Measurements from ENCODE around the gene MTARC2. TPM values are rescaled to one million over a fixed set of nuclear protein-coding genes. Genes with fewer than 3 reads are reported as not detected.

Gene MTARC2
- total and polyA plus RNA-seq, 2 donors from 2014 or later: 28.6 to 95.2 TPM

DNA sequence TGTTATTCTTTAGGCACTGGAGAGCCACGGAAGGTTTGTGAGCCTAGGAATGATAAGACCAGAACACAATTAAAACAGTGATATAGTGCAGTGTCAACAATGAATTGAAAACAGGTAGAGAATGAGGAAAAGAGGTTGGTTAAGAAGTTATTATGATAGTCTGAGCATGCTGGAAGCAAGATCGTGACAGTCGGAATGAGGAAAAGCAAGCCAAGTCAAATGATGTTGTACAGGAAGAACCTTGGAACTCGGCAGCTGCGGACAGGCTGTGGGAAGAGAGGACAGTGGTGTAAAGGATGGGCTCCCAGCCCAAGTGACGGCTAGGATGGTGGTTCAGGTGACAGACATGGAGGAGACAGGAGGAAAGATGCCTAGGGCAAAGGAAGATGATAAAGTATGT lies 64.2 kb downstream of the MTARC2 start:
- Histone ChIP-seq H3K4me1 (ENCODE audit: control insufficient read depth in 2 of 3, insufficient read depth in 2 of 3, low read depth in 1 of 3, low read length in 3 of 3) (peaks cover 0 to 2% (median 0%) of the 10 kb centered on the region in 3 donors), H3K9me3 (ENCODE audit: control insufficient read depth in 2 of 3, insufficient read depth in 1 of 3, low read length in 3 of 3) (no peaks in the 10 kb centered on the region), H3K27me3 (ENCODE audit: control insufficient read depth, insufficient read depth, low read length) (no peaks in the 10 kb centered on the region), H3K36me3 (ENCODE audit: control insufficient read depth in 2 of 3, insufficient read depth in 3 of 3, low read length in 3 of 3) (peaks cover 0 to 10% (median 0%) of the 10 kb centered on the region in 3 donors), H3K27ac (ENCODE audit: low read depth in 2 of 2, low read length in 2 of 2) (no peak overlapping the region), H3K9ac (ENCODE audit: low read length in 3 of 3) (no peak overlapping the region), H3K4me3 (ENCODE audit: low read length in 3 of 3) (no peak overlapping the region)
- no peak for FAIRE-seq
- intact Hi-C loops (cut with DNase I): no loop called here
- TF ChIP-seq, protein P1, sequence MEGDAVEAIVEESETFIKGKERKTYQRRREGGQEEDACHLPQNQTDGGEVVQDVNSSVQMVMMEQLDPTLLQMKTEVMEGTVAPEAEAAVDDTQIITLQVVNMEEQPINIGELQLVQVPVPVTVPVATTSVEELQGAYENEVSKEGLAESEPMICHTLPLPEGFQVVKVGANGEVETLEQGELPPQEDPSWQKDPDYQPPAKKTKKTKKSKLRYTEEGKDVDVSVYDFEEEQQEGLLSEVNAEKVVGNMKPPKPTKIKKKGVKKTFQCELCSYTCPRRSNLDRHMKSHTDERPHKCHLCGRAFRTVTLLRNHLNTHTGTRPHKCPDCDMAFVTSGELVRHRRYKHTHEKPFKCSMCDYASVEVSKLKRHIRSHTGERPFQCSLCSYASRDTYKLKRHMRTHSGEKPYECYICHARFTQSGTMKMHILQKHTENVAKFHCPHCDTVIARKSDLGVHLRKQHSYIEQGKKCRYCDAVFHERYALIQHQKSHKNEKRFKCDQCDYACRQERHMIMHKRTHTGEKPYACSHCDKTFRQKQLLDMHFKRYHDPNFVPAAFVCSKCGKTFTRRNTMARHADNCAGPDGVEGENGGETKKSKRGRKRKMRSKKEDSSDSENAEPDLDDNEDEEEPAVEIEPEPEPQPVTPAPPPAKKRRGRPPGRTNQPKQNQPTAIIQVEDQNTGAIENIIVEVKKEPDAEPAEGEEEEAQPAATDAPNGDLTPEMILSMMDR (IDR thresholded peaks at IDR 0.05; ENCODE audit: borderline replicate concordance, extremely low read depth, insufficient read depth): no peak
- DNase-seq: no peak

DNA sequence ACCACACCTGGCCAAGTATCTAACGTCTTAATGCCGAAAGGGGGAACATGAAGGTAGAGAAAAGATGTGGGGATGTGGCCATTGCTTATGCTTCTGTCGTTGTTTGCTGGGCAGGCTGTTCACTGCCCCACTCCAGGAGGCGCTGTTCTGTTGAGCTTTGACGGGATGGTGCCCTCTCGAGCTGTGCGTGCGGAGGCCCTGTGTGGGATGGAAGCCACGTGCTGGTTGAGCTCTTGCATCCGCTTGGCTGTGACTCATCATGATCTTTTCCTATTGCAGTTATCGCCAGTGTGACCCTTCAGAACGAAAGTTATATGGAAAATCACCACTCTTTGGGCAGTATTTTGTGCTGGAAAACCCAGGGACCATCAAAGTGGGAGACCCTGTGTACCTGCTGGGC lies 64.9 kb downstream of the MTARC2 start:
- H3K36me3 ChIP-seq (ENCODE audit: control insufficient read depth in 2 of 3, insufficient read depth in 3 of 3, low read length in 3 of 3): peaks cover 0 to 10% (median 0%) of the 10 kb centered on the region in 3 donors
- DNase-seq: no peak
- TF ChIP-seq, protein P1 (IDR thresholded peaks at IDR 0.05; ENCODE audit: borderline replicate concordance, extremely low read depth, insufficient read depth): no peak
- H3K27me3 ChIP-seq (ENCODE audit: control insufficient read depth, insufficient read depth, low read length): no peaks in the 10 kb centered on the region
- H3K4me3 ChIP-seq (ENCODE audit: low read length in 3 of 3): no peak overlapping the region
- intact Hi-C loops (cut with DNase I): no loop called here
- H3K4me1 ChIP-seq (ENCODE audit: control insufficient read depth in 2 of 3, insufficient read depth in 2 of 3, low read depth in 1 of 3, low read length in 3 of 3): peaks cover 0 to 2% (median 0%) of the 10 kb centered on the region in 3 donors
- FAIRE-seq: no peak
- no peak overlapping the region for H3K27ac ChIP-seq (ENCODE audit: low read depth in 2 of 2, low read length in 2 of 2)
- no peaks in the 10 kb centered on the region for H3K9me3 ChIP-seq (ENCODE audit: control insufficient read depth in 2 of 3, insufficient read depth in 1 of 3, low read length in 3 of 3)
- H3K9ac ChIP-seq (ENCODE audit: low read length in 3 of 3): no peak overlapping the region

DNA sequence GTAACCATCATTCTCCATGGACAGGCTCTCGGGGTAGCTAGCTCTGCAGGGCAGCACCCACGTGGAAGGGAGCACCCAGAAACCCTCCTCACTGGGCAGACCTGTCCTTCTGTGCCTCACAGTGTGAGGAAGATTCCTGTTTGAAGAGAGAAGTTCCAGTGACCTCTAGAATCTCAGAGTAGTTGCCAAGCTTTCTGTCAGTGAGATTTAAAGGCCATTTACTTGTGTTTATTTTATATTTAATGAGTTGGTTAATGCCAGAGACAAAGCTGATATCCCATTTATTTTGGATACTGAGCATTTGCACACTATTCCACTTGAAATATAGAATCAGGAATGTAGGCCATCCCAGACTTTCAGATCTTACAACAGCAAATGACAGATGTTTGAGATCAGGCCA lies 67.3 kb downstream of the MTARC2 start:
- H3K36me3 ChIP-seq (ENCODE audit: control insufficient read depth in 2 of 3, insufficient read depth in 3 of 3, low read length in 3 of 3): peaks cover 0 to 10% (median 0%) of the 10 kb centered on the region in 3 donors
- TF ChIP-seq, protein P1 (IDR thresholded peaks at IDR 0.05; ENCODE audit: borderline replicate concordance, extremely low read depth, insufficient read depth): no peak
- H3K9ac ChIP-seq (ENCODE audit: low read length in 3 of 3): no peak overlapping the region
- FAIRE-seq (no peak), DNase-seq (no peak)
- intact Hi-C loops (cut with DNase I): no loop called here
- no peaks in the 10 kb centered on the region for H3K9me3 ChIP-seq (ENCODE audit: control insufficient read depth in 2 of 3, insufficient read depth in 1 of 3, low read length in 3 of 3)
- H3K4me3 ChIP-seq (ENCODE audit: low read length in 3 of 3): no peak overlapping the region
- no peaks in the 10 kb centered on the region for H3K27me3 ChIP-seq (ENCODE audit: control insufficient read depth, insufficient read depth, low read length)
- H3K4me1 ChIP-seq (ENCODE audit: control insufficient read depth in 2 of 3, insufficient read depth in 2 of 3, low read depth in 1 of 3, low read length in 3 of 3): no peaks in the 10 kb centered on the region
- no peak overlapping the region for H3K27ac ChIP-seq (ENCODE audit: low read depth in 2 of 2, low read length in 2 of 2)

DNA sequence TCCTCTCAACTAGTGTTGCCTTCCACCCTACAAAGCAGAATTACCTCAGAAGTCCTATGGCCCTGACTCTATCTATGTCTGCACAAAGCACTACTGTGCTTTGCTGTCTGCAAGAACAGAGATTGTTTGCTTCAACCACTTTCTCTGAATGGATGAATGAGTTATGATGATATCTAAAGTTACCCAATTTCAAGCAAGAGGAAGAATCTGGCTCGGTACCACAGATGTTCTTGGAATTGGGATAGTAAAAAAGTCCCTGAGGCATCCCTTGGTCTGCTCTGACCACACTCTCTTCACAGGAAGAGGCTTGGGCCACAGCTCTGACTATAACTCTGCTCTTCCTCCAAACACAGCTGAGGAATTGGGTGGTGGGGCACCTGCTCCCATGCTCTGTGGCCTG lies 69.8 kb downstream of the MTARC2 start:
- no peaks in the 10 kb centered on the region for H3K4me1 ChIP-seq (ENCODE audit: control insufficient read depth in 2 of 3, insufficient read depth in 2 of 3, low read depth in 1 of 3, low read length in 3 of 3)
- DNase-seq (no peak), FAIRE-seq (no peak)
- no peaks in the 10 kb centered on the region for H3K27me3 ChIP-seq (ENCODE audit: control insufficient read depth, insufficient read depth, low read length)
- TF ChIP-seq, protein P1 (IDR thresholded peaks at IDR 0.05; ENCODE audit: borderline replicate concordance, extremely low read depth, insufficient read depth): no peak
- H3K9me3 ChIP-seq (ENCODE audit: control insufficient read depth in 2 of 3, insufficient read depth in 1 of 3, low read length in 3 of 3): no peaks in the 10 kb centered on the region
- no peak overlapping the region for H3K27ac ChIP-seq (ENCODE audit: low read depth in 2 of 2, low read length in 2 of 2)
- no peak overlapping the region for H3K4me3 ChIP-seq (ENCODE audit: low read length in 3 of 3)
- peaks cover 0 to 3% (median 0%) of the 10 kb centered on the region in 3 donors for H3K36me3 ChIP-seq (ENCODE audit: control insufficient read depth in 2 of 3, insufficient read depth in 3 of 3, low read length in 3 of 3)
- intact Hi-C loops (cut with DNase I): no loop called here
- H3K9ac ChIP-seq (ENCODE audit: low read length in 3 of 3): no peak overlapping the region
